GM21723 (cell line): ENCODE data around the gene VDAC1.
A peak's percentile ranks its signal among the peaks of the same experiment; 100 is the strongest.
"Not testable (repeated sequence)": the region's sequence is repeated elsewhere in the genome, so short reads cannot be mapped to it uniquely, and the experiment has no call there.

Source experiments
- ATAC-seq: cut with Tn5 transposase; IDR thresholded peaks from one replicate; pipeline ENCODE4 v1.9.1; 2021; ENCODE audit warnings: mild to moderate bottlenecking, moderate library complexity; ENCODE audit not compliant: unreplicated experiment

The VDAC1 gene, protein sequence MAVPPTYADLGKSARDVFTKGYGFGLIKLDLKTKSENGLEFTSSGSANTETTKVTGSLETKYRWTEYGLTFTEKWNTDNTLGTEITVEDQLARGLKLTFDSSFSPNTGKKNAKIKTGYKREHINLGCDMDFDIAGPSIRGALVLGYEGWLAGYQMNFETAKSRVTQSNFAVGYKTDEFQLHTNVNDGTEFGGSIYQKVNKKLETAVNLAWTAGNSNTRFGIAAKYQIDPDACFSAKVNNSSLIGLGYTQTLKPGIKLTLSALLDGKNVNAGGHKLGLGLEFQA

GRCh38 chr5:134004626-134005416 is at the start of gene VDAC1:
TSS of gene VDAC1 (minus strand) at chr5:134004975. CDS start at chr5:133993012, 11,963 bp downstream.
- peak; percentile 81 for ATAC-seq

DNA sequence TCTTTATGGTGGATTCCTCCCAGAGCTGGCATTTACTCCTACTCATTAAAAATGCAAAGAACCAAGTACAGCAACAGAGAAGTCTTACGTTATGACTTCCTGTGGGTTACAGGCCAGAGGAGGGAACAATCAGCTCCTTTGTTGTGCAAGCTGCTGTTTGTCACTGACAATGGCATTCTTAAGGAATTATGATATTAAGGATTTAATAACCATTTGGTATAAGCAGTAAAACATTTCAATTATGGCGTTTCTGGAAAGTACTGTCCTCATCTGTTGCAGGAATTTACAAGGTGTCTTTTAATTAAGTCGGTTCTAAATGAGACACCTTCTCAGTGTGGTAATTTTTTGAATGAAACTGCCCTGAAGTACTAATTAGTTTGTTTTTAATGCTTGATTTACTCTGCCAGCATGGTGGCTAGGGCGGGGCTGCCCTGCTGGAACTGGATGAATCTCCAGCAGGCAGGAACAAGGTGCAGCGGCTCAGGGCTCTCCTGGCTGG is 49.1 kb upstream of the VDAC1 start:
- no peak for ATAC-seq

DNA sequence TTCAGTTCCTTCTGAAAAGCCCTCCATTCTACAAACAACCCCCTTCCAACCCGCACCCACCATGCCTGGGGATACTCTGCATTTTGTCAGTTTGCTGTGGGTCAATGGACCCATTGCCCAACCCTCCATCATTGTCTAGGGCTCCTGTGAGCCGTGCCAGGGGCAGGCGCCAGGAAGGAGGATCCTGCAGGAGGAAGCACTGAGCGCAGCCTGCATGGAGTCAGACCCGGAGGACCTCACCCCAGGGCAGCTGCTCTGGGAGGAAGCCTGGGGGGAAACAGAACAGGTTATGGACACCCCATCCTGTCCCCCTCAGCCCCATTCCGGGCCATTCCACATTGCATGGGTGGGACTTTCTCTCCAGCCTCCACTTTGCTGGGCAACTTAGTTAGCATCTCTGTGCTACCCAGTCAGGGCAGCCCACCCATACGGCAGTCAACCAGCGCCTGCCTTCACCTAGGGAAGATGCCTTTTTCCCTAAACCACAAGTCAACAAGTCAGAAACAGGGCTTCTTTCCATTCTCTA is 48.6 kb upstream of the VDAC1 start:
- no peak for ATAC-seq

DNA sequence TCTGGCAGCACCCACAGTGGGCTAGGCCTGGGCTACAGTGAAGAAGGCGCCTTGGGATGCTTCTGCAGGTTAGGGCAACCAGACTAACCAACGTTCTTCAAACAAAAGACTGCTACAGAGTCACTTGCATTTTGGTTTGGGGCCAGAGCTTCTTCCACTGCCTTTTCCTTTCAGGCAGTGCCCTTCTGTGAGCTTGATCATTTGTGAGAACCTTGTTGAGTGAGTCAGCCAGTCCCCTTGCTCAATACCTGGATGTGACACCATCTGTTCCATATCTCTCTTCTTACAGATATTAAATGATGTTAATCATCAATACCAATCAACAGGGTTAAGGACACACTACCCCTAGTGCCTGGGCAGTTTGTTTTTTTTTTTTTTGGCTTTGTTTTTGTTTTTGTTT is 46.5 kb upstream of the VDAC1 start:
- ATAC-seq, result no peak

DNA sequence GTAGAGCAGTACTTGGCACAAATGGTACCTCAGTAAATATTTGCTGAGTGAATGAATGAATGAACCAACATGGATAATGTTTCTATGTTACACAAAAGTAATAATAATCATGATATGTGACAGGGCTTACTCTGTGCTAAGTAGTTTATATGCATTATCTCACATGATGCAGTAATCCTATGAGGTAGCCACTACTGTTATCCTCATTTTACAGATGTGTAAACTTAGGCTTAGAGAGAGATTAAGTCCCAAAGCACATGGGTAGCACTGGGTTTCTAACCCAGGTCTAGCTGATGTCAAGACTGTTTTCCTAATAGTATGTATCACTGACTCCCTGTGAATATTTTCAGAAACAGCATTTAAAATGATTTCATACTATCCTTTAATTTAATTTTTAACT is 44.1 kb upstream of the VDAC1 start:
- ATAC-seq, result no peak

DNA sequence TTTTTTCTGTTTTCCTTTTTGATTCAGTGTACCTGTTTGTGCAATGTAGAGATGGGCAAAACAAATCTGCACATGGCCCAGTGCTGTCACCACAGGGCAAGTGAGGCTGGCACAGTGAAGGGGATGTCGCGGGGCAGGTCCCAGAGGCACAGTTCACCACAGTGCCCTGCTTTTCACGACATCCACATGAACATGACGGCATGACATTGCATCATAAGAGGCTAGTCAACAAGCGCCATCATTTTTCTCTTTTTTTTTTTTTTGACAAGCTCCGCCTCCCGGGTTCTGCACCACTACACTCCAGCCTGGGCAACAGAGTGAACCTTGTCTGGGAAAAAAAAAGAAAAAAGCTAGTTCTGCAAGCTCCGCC is 42.9 kb upstream of the VDAC1 start:
- ATAC-seq, result no peak

- ATAC-seq, result no peak
Measured at GRCh38 chr5:134046801-134047686, 42.3 kb upstream of the VDAC1 start.

- no peak for ATAC-seq
Measured at GRCh38 chr5:134046330-134046729, 41.6 kb upstream of the VDAC1 start.

DNA sequence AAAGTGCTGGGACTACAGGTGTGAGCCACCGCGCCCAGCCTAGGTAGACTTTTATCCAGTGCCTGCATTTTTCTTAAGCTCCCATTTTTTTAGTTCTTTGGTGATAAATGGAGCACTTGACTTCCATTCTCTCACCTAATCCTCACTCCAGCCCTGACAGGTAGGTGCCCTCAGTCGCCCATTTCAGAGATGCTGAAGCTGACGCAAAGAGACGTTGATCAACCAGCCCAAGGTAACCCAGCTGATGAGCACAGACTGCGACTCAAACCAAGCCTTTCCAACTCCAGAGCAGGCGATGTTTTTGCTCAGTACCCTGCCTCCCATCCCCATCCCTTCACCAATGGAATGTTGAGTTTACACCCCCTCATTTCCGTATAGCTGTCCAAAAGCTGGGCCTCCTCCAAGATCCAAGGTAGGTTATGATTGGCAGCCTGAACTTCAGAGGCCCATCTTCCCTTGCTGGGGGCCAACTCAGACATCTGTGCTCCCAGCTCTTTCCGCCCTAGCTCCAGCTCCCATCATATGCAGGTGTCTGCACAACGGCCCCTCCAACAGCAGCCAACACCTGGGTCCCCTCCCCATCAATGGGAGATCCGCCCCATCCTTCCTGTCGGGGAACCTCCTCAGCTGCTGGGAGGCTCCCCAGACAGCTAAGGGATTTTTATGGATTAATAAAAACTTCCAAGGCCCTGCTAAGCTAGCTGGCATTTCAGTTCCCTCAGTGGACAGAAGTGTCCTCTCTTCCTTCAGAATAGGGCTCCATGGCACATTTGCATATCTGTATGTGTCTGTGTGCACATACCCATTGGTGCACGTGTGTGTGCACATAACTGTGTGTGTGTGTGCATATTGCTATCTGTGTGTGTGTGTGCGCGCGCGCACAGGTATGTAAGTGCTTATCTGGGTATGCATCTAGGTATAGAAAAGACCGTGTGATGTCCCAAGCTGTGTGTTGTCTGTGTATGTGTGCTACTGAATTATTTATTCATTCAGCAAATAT is 39.3 kb upstream of the VDAC1 start:
- no peak for ATAC-seq

GRCh38 chr5:134041570-134042411 is 37.0 kb upstream of the VDAC1 start:
- peak; percentile 76 for ATAC-seq

GRCh38 chr5:134038138-134038537 is 33.4 kb upstream of the VDAC1 start:
- ATAC-seq, result no peak

GRCh38 chr5:134037160-134037559 is 32.4 kb upstream of the VDAC1 start:
- no peak for ATAC-seq

DNA sequence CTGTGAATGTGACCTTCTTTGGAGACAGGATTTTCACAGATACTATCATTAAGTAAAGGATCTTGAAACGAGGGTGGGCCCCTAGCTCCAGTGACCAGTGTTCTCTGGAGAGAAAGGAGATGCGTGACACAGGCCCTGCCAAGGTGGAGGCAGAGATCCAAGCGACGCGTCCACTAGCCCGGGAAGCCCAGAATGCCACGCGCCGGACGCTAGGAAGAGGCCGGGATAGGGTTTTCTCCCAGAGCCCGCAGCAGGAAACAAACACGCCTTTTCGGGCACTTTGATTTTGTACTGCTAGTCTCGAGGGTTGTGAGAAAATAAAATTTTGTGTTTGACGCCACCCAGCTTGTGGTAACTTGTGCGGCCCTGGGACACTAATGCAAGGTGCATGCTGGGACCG is 29.6 kb upstream of the VDAC1 start:
- no peak for ATAC-seq

GRCh38 chr5:134030303-134030964 is 25.7 kb upstream of the VDAC1 start:
- ATAC-seq, result not testable (repeated sequence)

GRCh38 chr5:134029156-134029555 is 24.4 kb upstream of the VDAC1 start:
- no peak for ATAC-seq

DNA sequence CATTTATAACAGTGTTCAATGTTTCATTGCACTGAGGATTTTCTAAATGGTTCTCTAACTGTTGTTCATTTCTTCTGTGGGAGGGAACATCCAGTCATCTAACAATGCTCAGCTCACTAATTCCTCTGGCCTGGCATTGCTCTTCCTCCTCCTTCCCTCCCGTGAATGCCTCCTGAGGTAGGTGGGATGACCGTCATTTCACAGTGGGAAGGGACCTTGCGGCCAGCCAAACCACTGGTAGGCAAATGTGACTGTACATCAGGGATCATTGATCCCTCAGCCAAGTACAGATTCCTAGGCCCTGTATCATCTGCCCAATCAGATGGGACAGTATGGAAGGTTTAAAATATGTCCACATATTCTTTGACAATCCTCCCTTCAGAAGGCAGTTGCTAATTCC is 23.7 kb upstream of the VDAC1 start:
- ATAC-seq, result no peak

- ATAC-seq, result no peak
Measured at GRCh38 chr5:134027288-134027615, 22.5 kb upstream of the VDAC1 start.

DNA sequence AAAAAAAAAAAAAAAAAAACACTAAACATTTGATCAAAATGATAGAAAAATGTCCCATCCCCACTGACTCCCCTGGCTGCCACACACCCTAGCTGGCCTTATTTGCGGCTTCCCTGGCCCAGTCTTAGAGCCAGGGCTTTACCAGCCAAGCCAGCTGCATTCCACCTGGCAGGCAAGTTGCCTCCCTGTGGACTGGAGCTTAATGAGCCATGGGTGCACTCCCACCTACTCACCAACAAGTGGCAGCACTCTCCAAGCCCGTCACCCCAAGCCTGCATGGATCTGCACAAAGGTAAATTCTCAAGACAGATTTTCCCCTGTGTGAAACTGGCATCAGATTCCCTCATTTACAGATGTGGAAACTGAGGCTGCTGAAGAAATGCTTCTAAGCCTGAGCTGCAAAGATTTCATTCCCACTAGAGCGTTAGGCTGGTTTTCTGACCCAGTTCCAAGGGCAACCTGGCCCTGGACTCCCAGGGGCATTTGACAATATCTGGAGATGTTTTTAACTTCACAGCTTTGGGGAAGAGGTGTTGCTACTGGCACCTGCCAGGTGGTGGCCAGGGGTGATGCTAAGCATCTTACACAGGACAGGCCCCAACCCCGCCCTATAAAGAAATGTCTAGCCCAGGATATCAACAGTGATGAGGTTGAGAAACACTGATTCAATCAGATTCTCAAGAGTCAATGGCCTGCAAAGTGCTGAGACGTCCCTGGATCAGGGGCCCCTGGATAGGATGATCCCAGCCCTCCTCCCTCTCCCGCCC is 21.9 kb upstream of the VDAC1 start:
- ATAC-seq, result no peak
